Epithelial cell of proximal tubule (primary cell): ENCODE measurements around the gene NOCT. TPM values are rescaled to one million over a fixed set of nuclear protein-coding genes. Genes with fewer than 3 reads are reported as not detected.
"Not testable (repeated sequence)": the region's sequence is repeated elsewhere in the genome, so short reads cannot be mapped to it uniquely, and the experiment has no call there.

ENCODE experiments used
- DNase-seq: peaks from one replicate; pipeline ENCODE4 v3.0.0-alpha.2; 2011; ENCODE audit warnings: low read depth
- H3K4me3 ChIP-seq: 2 replicates; pipeline ENCODE4 v1.5.1; 2011; ENCODE audit warnings: low read depth, mild to moderate bottlenecking, low read length
- total RNA-seq: library from RNA; depleted of rRNA; stranded (reverse); fragments of >200 nt; gene quantifications from 2 replicates; pipeline ENCODE4 v1.2.3, GENCODE V29; 2015
- TF ChIP-seq, protein P1 (sequence below): conservative IDR thresholded peaks from 2 replicates; pipeline ENCODE4 v1.5.1; 2012; ENCODE audit warnings: low read depth, mild to moderate bottlenecking, low read length

NOCT gene
- total RNA-seq, 1 donor from 2014 or later: 27.4 TPM

DNA sequence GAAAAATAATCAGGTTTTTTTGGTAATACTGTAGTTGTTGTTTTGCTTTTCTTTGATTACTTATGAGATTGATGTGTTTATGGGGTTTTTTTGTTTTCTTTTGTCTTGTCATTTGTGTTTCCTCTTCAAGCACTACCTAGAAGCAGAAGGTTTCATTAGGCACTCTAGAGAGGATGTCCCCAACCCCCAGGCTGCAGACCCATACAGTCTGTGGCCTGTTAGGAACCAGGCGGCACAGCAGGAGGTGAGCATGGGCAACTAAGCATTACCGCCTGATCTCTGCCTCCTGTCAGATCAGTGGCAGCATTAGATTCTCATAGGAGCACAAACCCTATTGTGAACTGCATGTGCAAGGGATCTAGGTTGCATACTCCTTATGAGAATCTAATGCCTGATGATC lies 22.9 kb upstream of the NOCT start:
- no peak for DNase-seq
- TF ChIP-seq, protein P1, sequence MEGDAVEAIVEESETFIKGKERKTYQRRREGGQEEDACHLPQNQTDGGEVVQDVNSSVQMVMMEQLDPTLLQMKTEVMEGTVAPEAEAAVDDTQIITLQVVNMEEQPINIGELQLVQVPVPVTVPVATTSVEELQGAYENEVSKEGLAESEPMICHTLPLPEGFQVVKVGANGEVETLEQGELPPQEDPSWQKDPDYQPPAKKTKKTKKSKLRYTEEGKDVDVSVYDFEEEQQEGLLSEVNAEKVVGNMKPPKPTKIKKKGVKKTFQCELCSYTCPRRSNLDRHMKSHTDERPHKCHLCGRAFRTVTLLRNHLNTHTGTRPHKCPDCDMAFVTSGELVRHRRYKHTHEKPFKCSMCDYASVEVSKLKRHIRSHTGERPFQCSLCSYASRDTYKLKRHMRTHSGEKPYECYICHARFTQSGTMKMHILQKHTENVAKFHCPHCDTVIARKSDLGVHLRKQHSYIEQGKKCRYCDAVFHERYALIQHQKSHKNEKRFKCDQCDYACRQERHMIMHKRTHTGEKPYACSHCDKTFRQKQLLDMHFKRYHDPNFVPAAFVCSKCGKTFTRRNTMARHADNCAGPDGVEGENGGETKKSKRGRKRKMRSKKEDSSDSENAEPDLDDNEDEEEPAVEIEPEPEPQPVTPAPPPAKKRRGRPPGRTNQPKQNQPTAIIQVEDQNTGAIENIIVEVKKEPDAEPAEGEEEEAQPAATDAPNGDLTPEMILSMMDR: no peak
- H3K4me3 ChIP-seq: no peak overlapping the region

DNA sequence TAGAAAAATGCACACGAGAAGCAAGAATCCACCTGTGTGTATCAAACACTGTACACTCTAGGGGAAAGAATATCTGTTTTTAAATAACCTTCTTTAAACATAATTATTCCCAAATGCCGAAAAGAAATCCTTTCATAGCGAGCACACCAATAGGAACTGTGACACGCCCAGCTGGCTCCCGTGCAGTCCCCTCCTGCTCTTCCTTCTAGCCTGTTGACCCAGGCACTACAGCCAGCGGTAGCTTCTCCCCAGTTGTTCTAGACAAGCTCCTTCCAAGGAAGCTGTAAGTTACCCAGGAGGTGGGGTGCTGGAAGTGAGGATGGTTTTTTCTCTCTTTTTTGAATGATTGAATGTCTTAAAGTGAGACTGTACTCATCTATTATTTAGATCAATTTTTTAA lies 19.5 kb upstream of the NOCT start:
- TF ChIP-seq, protein P1: no peak
- DNase-seq: no peak
- H3K4me3 ChIP-seq: no peak overlapping the region

DNA sequence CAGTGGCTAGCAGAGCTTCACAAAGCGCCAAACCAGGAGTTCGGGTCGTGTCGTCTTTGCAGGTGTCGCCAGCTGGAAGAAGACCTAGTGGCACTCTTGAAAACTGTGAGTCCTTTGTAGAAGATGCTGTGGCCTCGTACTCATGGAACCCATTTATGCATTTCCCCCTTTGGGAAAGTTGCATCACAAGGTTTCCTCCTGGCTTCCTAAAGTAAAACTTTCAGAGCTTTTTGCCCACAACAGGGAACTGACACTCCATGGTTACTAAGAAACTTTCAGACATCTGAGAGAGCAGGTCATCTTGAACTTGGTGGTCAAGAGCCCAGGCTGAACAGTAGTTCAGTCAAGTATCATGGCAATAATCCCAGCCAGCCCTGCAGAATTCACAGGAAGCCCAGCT lies 15.9 kb upstream of the NOCT start:
- DNase-seq: no peak
- no peak overlapping the region for H3K4me3 ChIP-seq
- TF ChIP-seq, protein P1: no peak

DNA sequence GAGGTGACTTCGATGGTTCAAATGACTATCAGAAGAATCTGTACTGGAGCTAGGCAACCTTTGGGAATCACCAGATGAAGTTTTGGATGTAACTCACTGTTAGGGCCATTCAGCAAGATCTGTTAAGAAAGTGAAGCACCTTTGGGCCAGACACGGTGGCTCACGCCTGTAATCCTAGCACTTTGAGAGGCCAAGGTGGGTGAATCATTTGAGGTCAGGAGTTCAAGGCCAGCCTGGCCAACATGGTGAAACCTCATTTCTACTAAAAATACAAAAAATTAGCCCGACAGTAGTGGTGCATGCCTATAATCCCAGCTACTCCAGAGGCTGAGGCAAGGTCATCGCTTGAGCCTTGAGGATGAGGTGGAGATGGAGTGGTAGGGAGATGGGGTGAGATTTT lies 15.4 kb upstream of the NOCT start:
- DNase-seq, H3K4me3 ChIP-seq: not testable (repeated sequence)

DNA sequence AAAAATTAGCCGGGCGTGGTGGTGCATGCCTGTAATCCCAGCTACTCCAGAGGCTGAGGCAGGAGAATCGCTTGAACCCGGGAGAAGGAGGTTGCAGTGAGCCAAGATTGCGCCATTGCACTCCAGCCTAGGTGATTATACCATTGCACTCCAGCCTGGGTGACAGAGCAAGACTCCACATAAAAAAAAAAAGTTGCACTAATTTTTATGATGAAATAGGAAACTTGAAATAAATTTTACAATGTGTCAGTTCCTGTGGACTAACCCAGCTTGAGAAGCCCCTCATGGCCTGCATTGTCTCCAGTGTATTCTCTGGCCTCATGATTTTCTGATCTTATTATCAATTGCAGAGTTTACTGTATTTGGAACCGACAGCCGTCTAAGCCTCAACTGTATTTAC lies 14.2 kb upstream of the NOCT start:
- not testable (repeated sequence) for DNase-seq, H3K4me3 ChIP-seq

DNA sequence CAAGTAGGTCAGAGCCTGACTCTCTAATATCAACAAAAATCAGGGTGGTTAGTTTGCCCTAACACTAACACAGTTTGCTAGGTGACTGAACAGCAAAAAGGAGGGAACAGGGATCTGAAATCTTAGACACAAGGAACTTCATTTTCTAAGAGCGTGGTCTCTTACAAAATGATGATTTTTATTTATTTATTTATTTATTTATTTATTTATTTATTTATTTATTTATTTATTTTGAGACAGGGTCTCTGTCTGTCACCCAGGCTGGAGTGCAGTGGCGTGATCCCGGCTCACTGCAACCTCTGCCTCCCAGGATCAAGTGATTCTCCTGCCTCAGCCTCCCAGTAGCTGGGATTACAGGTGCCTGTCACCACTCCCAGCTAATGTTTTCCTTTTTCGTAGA lies 11.9 kb upstream of the NOCT start:
- not testable (repeated sequence) for DNase-seq, H3K4me3 ChIP-seq

DNA sequence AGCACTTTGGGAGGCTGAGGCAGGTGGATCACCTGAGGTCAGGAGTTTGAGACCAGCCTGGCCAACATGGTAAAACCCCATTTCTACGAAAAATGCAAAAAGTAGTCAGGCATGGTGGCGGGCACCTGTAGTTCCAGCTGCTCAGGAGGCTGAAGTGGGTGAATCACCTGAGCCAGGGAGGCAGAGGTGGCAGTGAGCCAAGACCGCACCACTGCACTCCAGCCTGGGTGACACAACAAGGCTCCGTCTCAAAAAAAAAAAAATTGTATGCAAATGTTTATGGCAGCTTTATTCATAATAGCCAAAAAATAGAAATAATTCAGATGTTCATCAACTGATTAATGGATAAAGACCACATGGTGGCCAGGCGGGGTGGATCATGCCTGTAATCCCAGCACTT lies 9.8 kb upstream of the NOCT start:
- DNase-seq: no peak
- no peak overlapping the region for H3K4me3 ChIP-seq
- TF ChIP-seq, protein P1: no peak

DNA sequence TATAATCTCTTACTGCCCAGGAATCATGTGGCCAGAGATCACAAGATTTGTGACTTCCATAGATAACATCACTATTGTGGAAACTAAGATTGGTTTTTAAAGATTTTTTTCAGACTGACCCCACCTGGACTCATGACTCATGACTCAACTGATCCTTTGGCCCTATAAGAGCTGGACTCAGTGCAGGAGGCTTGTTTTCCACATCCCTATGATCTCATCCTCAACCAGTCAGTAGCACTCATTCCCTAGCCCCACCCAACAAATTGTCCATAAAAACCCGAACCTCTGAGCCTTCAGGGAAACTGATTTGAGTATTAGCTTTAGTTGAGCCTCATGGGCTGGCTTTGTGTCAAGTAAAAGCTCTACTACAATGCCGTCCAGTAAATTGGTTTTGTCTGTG lies 7.9 kb upstream of the NOCT start:
- TF ChIP-seq, protein P1: no peak
- no peak overlapping the region for H3K4me3 ChIP-seq

DNA sequence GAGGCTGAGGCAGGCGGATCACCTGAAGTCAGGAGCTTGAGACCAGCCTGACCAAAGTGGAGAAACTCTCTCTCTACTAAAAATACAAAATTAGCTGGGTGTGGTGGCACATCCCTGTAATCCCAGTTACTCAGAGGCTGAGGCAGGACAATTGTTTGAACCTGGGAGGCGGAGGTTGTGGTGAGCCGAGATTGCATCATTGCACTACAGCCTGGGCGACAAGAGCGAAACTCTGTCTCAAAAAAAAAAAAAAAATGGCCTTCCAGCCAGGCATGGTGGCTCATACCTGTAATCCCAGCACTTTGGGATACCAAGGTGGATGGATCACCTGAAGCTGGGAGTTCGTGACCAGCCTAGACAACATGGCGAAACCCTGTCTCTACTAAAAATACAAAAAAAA lies 7.3 kb upstream of the NOCT start:
- DNase-seq, H3K4me3 ChIP-seq: not testable (repeated sequence)

More for the DNA sequence above, 7.9 kb upstream of the NOCT start:
- DNase-seq: no peak

DNA sequence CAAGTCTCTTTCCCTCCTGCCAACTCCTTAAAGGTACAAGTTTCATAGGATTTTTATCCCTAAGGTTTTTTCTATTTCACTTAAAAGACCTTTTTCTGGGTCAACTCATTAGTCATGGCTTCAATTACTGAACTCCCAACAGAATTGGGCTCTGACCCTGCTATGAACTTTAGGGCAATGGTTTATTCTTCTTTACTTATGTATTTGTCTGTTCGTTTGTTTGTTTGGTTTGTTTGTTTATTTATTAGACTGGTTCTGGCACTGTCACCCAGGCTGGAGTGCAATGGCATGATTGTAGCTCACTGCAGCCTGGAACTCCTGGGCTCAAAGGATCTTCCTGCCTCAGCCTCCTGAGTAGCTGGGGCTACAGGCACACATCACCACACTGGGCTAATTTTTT lies 5.9 kb upstream of the NOCT start:
- TF ChIP-seq, protein P1: no peak
- no peak for DNase-seq
- H3K4me3 ChIP-seq: no peak overlapping the region
